Measurements from ENCODE around the gene AGAP2.
"Not testable (repeated sequence)": the region's sequence is repeated elsewhere in the genome, so short reads cannot be mapped to it uniquely, and the experiment has no call there.

The AGAP2 gene

DNA sequence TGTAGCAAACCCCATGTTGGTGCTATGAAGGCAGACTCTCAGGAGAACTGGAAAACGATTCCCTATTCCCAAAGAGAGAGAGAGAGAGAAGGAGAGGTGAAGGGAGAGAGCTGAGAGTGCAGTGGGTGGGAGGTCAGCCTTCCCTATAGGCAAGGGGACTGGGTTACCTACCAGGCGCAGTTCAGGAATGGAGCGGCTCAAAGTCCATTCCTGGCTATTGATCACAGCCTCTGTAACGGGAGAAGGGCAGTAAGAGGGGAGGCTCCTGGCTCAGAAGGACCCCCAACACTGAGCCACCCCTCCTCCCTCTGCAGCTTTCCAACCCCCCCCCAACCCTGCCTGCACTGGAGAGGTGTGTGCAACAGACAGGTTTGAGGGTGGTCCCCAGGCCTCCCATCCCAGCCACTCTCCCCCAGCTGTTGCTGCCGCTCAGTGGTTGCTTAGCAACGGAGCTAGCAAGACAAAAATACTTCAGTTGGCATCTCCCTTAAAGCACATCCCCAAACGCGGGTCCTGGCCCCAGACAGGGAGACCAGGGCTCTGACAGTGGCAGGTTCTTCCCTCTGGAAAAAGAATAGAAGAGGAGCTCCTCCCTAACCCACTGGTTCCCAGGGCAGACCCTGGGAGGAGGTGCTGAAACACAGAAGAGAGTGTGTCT, 3.2 kb downstream of the AGAP2 start:
- peak; percentile 77 for DNase-seq

DNA sequence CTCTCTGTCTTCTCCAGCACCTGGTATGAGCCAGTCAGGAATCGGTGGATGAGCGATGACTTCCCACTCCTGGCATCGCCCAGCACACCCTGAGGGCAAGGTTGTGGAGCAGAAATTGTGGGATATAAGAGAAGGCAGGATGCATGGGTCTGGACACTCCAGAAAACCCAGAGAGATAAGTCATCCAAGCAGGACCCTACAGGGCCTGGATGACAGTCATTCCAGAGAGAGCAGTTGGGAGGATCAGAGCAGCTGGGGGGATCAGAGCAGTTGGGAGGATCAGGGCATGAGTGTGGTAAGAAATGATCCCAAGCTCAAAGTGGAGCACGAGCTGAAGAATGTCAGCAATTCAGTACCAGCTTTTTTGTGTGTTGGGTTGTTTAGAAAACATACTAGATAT, 4.0 kb downstream of the AGAP2 start:
- DNase-seq: no peak

GRCh38 chr12:57733928-57734327, 4.6 kb downstream of the AGAP2 start:
- DNase-seq: peak; percentile 30

- DNase-seq: peak; percentile 36
Measured at GRCh38 chr12:57732726-57733593, 5.6 kb downstream of the AGAP2 start.

DNA sequence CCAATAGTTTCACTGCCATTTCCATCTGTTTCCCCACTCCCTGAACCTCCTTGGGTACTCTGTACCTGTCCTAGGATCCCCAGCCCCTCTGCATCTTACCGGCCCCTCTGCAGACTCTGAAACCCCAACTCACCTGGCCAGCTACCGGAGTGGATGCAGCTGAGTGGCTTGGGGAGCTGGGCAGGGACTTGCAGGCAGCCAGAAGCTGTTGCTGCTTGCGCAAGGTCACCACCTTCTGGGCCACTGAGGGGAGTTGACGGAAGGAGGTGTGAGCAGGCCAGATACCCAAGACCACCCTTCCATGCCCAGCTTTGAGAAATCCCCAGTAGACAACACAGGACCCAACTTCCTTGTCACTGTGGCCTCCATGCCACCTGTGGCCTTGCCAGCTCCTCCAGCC, 6.3 kb downstream of the AGAP2 start:
- DNase-seq: peak; percentile 32

DNA sequence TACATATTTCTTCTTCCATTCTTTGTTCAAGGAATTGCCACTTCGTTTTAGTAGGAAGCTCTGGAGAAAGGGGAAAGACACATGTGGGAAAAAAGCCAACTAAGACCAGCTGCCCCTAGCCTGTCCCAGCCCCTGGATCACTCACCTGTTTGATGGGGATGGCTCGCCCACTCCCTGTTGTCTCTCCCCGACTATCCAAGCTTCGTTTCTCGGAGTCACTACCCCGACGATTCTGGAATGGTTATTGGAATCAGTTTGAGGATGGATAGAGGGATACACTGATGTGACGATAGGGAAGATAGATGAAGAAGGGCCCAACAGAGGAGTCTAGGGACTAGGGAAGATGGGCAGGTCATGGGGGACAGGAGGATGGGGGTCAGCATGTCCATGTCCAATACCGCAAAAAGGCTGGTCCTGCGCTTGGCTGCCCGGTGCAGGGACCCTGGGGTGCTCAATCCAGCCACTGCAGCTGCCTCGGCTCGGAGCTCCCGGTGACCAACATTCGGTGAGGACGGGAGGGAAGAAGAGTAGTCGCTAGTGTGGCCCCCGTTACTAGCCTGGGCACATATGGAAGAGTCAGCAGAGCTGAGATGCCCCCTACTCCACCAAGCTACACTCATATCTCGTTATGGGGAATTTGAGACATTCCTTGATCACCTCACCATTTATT, 7.0 kb downstream of the AGAP2 start:
- no peak for DNase-seq

DNA sequence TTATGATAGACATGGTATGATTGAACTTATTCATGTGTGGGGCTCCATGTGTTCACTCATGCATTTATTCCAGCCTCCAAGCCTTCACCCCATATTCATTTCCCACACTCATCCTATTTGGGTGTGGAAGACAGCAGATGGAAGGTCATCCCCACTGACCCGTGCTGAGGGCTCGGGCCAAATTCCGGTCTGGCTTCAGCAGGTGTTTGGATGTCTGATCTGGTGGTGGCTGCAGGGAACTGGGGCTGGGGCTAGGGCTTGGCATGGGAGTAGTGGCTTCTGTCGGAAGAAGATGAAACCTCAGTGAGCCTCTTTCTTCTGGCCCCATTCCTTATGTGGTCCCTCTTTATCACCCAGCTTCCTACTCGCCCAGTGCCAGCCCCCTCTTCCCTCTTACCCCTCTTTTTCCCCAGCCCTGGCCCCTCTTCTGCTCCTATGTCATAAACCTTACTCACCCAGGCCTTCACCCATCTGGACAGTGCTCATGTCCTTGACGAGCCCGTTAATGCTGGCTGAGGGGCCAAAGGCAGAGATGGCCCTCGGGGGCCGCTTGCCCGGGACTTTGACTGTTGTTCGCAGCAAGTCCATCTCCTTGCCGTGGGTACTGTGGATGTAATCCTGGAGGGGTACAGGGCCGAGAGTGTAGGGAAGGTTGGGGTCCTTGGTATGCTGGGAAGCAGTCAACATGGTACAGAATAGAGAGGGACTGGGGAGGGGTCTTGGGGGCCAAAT, 8.0 kb downstream of the AGAP2 start:
- DNase-seq: peak; percentile 23

- DNase-seq: peak; percentile 32
Measured at GRCh38 chr12:57729321-57729844, 9.2 kb downstream of the AGAP2 start.

DNA sequence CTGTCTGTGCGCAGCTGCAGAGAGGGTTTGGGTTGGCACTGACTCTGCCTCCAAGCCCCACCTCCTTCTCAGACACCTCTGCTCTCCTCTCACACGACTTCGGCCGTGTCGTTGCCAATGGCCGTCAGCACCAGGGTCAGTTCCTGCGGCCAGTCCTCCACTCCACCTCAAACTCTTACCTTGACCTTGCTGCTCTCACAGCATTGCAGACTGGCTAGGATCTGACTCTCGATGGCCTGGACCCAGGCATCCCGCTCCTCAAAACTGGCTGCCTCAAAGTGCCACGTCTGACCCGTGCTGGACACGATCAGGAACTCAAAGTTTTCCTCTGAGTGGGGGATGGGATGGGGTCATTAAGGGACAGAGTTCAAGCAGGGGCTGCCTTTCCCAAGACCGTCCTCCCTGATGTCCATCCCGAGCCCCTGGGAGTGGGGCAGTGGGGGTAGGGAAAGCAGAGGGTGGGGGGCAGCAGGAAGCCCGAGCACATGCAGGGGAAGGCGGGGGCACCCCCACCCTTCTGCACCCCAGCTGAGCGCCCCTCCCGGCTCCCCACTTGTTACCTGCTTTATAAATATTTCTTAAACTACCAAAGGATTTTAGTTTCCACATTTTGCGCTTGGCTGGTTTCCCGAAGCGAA, 10.7 kb downstream of the AGAP2 start:
- peak; percentile 37 for DNase-seq

DNA sequence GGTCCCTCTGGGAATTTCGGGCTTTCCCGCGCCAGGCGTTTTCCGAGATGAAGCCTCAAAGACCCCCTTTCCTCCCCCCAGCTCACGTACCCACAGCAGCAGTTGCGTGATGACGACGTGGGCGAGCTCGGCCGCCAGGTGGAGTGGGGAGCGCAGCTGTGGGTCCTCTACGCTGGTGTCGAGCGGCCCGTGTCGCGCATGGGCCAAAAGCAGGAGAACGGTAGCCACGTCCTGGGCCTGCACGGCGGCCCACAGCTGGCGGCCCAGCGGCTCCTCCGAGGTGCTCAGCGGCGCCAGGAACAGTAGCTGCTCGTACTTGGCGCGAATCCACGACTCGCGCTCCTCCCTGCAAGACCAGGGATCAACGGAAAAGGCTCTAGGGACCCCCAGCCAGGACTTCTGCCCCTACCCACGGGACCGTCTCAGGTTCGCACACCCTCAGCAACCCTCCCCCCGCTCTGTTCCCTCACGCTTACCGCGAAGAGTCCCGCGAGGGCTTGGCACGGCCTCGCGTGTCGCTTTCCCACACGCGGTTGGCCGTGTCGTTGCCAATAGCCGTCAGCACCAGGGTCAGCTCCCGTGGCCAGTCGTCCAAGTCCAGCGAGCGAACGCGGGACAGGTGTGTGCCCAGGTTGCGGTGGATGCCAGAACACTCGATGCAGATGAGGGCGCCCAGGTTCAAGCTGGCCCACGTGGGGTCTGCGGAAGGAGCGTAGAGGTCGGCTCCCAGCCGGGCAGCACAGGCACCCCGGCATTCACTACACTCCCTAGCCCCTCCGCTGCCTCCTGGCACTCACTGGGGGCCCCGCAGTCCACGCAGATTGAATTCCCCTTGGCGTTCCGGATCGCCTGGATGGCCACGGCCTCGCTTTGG, 11.4 kb downstream of the AGAP2 start:
- no peak for DNase-seq

GRCh38 chr12:57726151-57726883, 12.2 kb downstream of the AGAP2 start:
- peak; percentile 79 for DNase-seq

DNA sequence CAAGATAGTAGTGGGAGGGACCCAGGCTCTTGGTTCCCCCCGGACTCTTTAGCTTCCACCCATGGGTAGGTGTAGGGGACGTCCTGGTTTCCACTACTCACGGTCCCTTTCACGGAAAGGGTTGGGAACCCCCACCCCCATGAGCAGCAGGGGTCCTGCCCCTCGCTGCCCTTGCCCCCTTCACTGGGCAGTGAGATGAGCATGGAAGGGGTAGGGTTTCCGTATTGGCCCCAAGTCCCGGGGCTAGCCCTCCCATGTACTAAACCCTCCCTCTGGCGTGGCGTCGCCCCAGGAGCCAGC, 12.7 kb downstream of the AGAP2 start:
- no peak for DNase-seq

- DNase-seq: no peak
Measured at GRCh38 chr12:57724936-57725740, 13.4 kb downstream of the AGAP2 start.

DNA sequence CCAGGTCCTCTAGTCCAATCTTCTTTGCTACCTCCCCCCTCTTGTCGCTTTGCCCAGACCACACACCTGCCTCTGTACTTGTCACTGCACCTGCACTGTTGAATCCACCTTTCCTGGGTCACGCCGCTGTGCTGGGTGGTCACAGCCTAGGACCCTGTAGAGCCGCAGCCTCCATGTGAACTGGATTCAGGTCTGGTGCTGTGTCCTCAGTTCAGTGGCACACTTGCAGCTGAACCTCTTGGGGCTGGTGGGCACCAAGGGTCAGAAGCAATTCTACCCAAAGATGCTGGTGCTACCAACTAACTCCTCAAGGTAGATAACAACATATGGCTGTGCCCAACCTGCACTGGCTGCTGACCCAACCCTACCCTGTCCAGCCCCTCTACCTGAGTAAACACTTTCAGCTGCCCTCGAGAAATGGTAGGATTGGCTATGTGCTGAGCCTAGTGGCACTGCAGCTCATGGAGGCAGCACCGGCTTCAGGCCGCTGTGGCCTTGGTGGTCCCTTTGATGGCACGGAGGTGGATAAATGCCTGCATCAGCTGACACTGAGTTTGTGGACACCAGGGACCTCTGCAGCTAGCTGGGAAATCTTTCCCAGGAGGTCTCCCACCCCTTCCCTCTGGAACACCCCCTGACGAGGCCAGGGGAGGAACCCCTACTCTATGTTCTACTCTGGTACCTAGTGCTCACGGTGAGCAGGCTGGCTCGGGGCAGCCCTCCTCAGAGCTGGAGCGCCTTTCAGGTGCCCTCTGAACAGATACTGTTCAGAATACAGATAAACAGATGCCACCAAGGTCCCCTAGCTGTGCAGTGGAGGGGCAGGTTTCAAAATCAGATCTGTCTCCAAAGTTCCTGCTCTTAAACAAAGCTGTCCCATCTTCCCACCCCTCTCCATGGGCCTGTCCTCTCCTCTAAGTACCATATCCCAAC, 14.3 kb downstream of the AGAP2 start:
- DNase-seq: no peak

- DNase-seq: no peak
Measured at GRCh38 chr12:57723630-57723962, 14.9 kb downstream of the AGAP2 start.

- no peak for DNase-seq
Measured at GRCh38 chr12:57722716-57723629, 15.6 kb downstream of the AGAP2 start.

DNA sequence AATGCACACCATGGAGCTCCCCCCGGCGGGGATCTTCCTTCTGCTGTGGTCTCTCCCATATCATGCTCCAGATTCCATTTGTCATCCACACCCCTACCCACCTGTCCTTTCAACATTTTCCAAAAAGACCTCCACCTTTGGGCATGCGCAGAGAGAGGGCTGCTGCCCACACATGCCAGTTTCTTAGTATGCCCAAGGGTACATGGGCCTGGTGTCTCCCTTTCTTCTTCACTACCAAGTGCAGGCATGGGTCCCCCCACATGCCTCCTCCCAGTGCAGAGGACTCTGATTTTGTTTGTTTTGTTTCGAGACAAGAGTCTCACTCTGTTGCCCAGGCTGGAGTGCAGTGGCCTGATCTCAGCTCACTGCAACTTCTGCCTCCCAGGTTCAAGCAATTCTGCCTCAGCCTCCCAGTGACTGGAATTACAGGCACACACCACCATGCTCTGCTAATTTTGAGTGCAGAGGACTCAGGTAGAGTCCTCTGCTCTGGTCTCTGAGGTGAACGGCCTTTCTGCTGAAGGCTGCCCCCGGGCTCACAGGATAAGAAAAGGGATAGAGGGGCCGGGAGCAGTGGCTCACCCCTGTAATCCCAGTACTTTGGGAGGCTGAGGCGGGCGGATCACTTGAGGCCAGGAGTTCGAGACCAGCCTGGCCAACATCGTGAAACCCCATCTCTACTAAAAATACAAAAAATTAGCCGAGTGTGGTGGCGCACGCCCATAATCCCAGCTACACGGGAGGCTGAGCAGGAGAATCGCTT, 16.5 kb downstream of the AGAP2 start:
- DNase-seq: not testable (repeated sequence)
